Endothelial cell of umbilical vein (primary cell): ENCODE results near the gene HDDC2. TPM values are rescaled to one million over a fixed set of nuclear protein-coding genes. Genes with fewer than 3 reads are reported as not detected.

Experiments used
- BruUV-seq: library from RNA; stranded (reverse); fragments of 400-500 nt; replicated peaks from 2 replicates; lab custom pipeline; 2021; lab: Mats Ljungman, UMichigan
- CTCF ChIA-PET: fragments of 300-600, 350-600 bp; sonication (Branson Sonifier 250); formaldehyde crosslinking; loops from one replicate; lab custom pipeline; 2021; ENCODE audit warnings: antibody characterized with exemption, inconsistent platforms; lab: Charles Lee
- POLR2A ChIA-PET: fragments of 300-600, 350-600 bp; sonication (Branson Sonifier 250); formaldehyde crosslinking; loops from one replicate; lab custom pipeline; 2021; ENCODE audit warnings: antibody characterized with exemption, inconsistent platforms; lab: Charles Lee
- DNase-seq: peaks from one replicate; pipeline ENCODE4 v3.0.0-alpha.2; 2011; ENCODE audit warnings: low read depth, low spot score
- FAIRE-seq: peaks from 2 replicates; lab custom pipeline; 2011; peaks lifted over from hg19 to GRCh38; lab: Jason Lieb, UNC
- H2AFZ ChIP-seq: 2 replicates; pipeline ENCODE4 v1.6.0; 2012; ENCODE audit warnings: low read depth, low read length, control low read depth, inconsistent platforms
- H3K27ac ChIP-seq: 2 replicates; pipeline ENCODE4 v1.5.1; 2011; ENCODE audit warnings: low read depth, mild to moderate bottlenecking, control low read depth, low read length, moderate library complexity; ENCODE audit not compliant: insufficient read depth
- H3K27me3 ChIP-seq, 2 experiments: 2 replicates each; pipeline versions ENCODE4 v1.6.0 to v1.6.1; 2011; ENCODE audit warnings: low read length in 2 of 2, mixed read lengths in 1 of 2; ENCODE audit not compliant: control insufficient read depth in 2 of 2, insufficient read depth in 2 of 2
- H3K36me3 ChIP-seq, 2 experiments: 2 replicates in 1 of 2; 3 replicates in 1 of 2; pipeline ENCODE4 v1.5.1; 2011; ENCODE audit warnings: low read length in 2 of 2, mild to moderate bottlenecking in 1 of 2, moderate library complexity in 1 of 2; ENCODE audit not compliant: control insufficient read depth in 2 of 2, insufficient read depth in 2 of 2; ENCODE audit errors: extremely low read depth in 1 of 2
- H3K4me1 ChIP-seq: 3 replicates; pipeline ENCODE4 v1.5.1; 2011; ENCODE audit warnings: mild to moderate bottlenecking, low read length; ENCODE audit not compliant: control insufficient read depth, insufficient read depth; ENCODE audit errors: extremely low read depth
- H3K4me2 ChIP-seq: 2 replicates; pipeline ENCODE4 v1.6.1; 2011; ENCODE audit warnings: low read length, control low read depth, mixed read lengths; ENCODE audit not compliant: insufficient read depth
- H3K4me3 ChIP-seq, 3 experiments: fragments of 200-600 bp in 1 of 3; sonication (generic), shearing (Covaris generic) in 1 of 3; replicated peaks in 1 of 3; 2 replicates each; pipeline ENCODE4 v1.5.1; 2011 to 2016; ENCODE audit warnings: control low read depth in 3 of 3, low read length in 3 of 3, mild to moderate bottlenecking in 2 of 3, inconsistent platforms in 1 of 3, low read depth in 1 of 3, moderate library complexity in 1 of 3; ENCODE audit not compliant: insufficient read depth in 1 of 3
- H3K79me2 ChIP-seq: 2 replicates; pipeline ENCODE4 v1.6.0; 2012; ENCODE audit warnings: low read length, inconsistent platforms; ENCODE audit not compliant: control insufficient read depth, insufficient read depth
- H3K9ac ChIP-seq: replicated peaks from 2 replicates; pipeline ENCODE3; 2011; ENCODE audit warnings: low read length, control low read depth; ENCODE audit not compliant: insufficient read depth; ENCODE audit errors: extremely low read depth
- H3K9me1 ChIP-seq: replicated peaks from 3 replicates; pipeline ENCODE4 v1.6.0; 2011; ENCODE audit warnings: mild to moderate bottlenecking, low read length; ENCODE audit not compliant: control insufficient read depth, insufficient read depth; ENCODE audit errors: extremely low read depth
- H3K9me3 ChIP-seq: replicated peaks from 2 replicates; pipeline ENCODE4 v1.5.1; 2012; ENCODE audit warnings: low read length, inconsistent platforms; ENCODE audit not compliant: control insufficient read depth, insufficient read depth
- H4K20me1 ChIP-seq: replicated peaks from 2 replicates; pipeline ENCODE3; 2011; ENCODE audit warnings: mild to moderate bottlenecking, low read length; ENCODE audit not compliant: control insufficient read depth, insufficient read depth; ENCODE audit errors: extremely low read depth
- CTCF ChIP-seq, 2 donors: IDR thresholded peaks; 1 replicate in 1 of 2; 2 replicates in 1 of 2; pipeline ENCODE4 v1.5.1; 2011; ENCODE audit warnings: low read length in 2 of 2, mild to moderate bottlenecking in 2 of 2, moderate library complexity in 2 of 2, control low read depth in 1 of 2, inconsistent platforms in 1 of 2, low read depth in 1 of 2; ENCODE audit not compliant: insufficient read depth in 1 of 2; ENCODE audit errors: extremely low read depth in 1 of 2
- EZH2 ChIP-seq: IDR thresholded peaks from 2 replicates; pipeline ENCODE4 v1.6.1; 2012; ENCODE audit warnings: borderline replicate concordance, low read depth, mild to moderate bottlenecking, moderate library complexity, low read length, inconsistent platforms; ENCODE audit not compliant: severe bottlenecking
- FOS ChIP-seq: IDR thresholded peaks from 2 replicates; pipeline ENCODE4 v1.6.1; 2011; ENCODE audit warnings: mild to moderate bottlenecking, low read length, moderate library complexity, borderline replicate concordance; ENCODE audit not compliant: insufficient read depth
- GATA2 ChIP-seq: IDR thresholded peaks from 2 replicates; pipeline ENCODE4 v1.7.0; 2011; ENCODE audit warnings: low read depth, mild to moderate bottlenecking, moderate library complexity, mixed read lengths, low read length; ENCODE audit not compliant: insufficient read length, insufficient read depth
- JUN ChIP-seq: IDR thresholded peaks from 2 replicates; pipeline ENCODE4 v1.6.1; 2011; ENCODE audit warnings: borderline replicate concordance, low read depth; ENCODE audit not compliant: insufficient read length, insufficient read depth
- MAX ChIP-seq: IDR thresholded peaks from 2 replicates; pipeline ENCODE4 v1.6.1; 2011; ENCODE audit not compliant: insufficient read depth, insufficient read length
- MYC ChIP-seq: IDR thresholded peaks from one replicate; pipeline ENCODE4 v1.6.1; 2011; ENCODE audit warnings: mild to moderate bottlenecking, low read depth, low read length
- POLR2A ChIP-seq: IDR thresholded peaks from 2 replicates; pipeline ENCODE4 v1.6.1; 2012; ENCODE audit warnings: low read depth, mild to moderate bottlenecking, control low read depth, low read length
- POLR2AphosphoS5 ChIP-seq: IDR thresholded peaks from 2 replicates; pipeline ENCODE4 v1.6.1; 2012; ENCODE audit warnings: low read depth, mild to moderate bottlenecking, control low read depth, low read length, moderate library complexity; ENCODE audit not compliant: insufficient read depth
- dilution Hi-C: fragments of 300-500 bp; cut with MboI; formaldehyde crosslinking; loops from one replicate; pipeline ENCODE4 v1.15.0; 2019; ENCODE audit warnings: low sequenced_read_pairs; ENCODE audit not compliant: extremely low pct_ligation_motif_present
- intact Hi-C: fragments of 100-400 bp; cut with micrococcal nuclease; formaldehyde crosslinking; loops from one replicate; pipeline ENCODE4 v1.10.0; 2022
- polyA plus RNA-seq, 4 experiments: library from polyadenylated mRNA; depleted of rRNA in 3 of 4; stranded (reverse) in 3 of 4; unstranded in 1 of 4; fragments of >200 nt; gene quantifications; 2 replicates each; pipeline versions ENCODE4 v1.2.1 to v1.2.3, GENCODE V29; 2011 to 2012; ENCODE audit warnings: missing spikeins in 1 of 4
- total RNA-seq: library from RNA; stranded (reverse); gene quantifications from 2 replicates; pipeline ENCODE4 v1.2.3, GENCODE V29; 2021

Gene HDDC2
- total and polyA plus RNA-seq, 2 donors (not counting 3 experiments of a cell fraction or from before 2014, with no cell fraction given) = 12.6 to 13.6 TPM

GRCh38 chr6:125267806-125268523 is 33.8 kb downstream of the HDDC2 start:
- TF ChIP-seq POLR2AphosphoS5 (no peak), FOS (no peak)
- ChIA-PET POLR2A (no interaction called here), CTCF (no interaction called here)
- Histone ChIP-seq H2AFZ (no peak overlapping the region), H3K4me3 (no peak overlapping the region), H4K20me1 (no peaks in the 10 kb centered on the region), H3K36me3 (no peaks in the 10 kb centered on the region), H3K9me1 (no peaks in the 10 kb centered on the region), H3K9me3 (no peaks in the 10 kb centered on the region), H3K27me3 (no peaks in the 10 kb centered on the region), H3K79me2 (no peaks in the 10 kb centered on the region), H3K27ac (no peak overlapping the region), H3K9ac (no peak overlapping the region), H3K4me1 (no peaks in the 10 kb centered on the region), H3K4me2 (no peak overlapping the region)
- dilution Hi-C loops = no loop called here
- no TSS peak for BruUV-seq
- intact Hi-C loops = no loop called here
- peak; percentile 6 for DNase-seq
- FAIRE-seq = no peak

GRCh38 chr6:125264476-125264875 is 37.3 kb downstream of the HDDC2 start:
- dilution Hi-C loops = no loop called here
- no peaks in the 10 kb centered on the region for H3K9me1 ChIP-seq
- no peaks in the 10 kb centered on the region for H3K27me3 ChIP-seq
- H3K4me3 ChIP-seq = no peak overlapping the region
- no peaks in the 10 kb centered on the region for H3K79me2 ChIP-seq
- no peaks in the 10 kb centered on the region for H3K9me3 ChIP-seq
- POLR2A ChIA-PET = no interaction called here
- BruUV-seq = no TSS peak
- no peak overlapping the region for H3K9ac ChIP-seq
- intact Hi-C loops = no loop called here
- FAIRE-seq (no peak), DNase-seq (no peak)
- CTCF ChIA-PET = interaction anchor here (1.2 to 1.6 kb wide), 3 partner anchors 14 to 18 kb away, joined by 3 to 6 read pairs (median 3); no protein-coding TSS in a partner anchor
- H4K20me1 ChIP-seq = no peaks in the 10 kb centered on the region
- H3K27ac ChIP-seq = no peak overlapping the region
- H3K4me2 ChIP-seq = no peak overlapping the region
- no peaks in the 10 kb centered on the region for H3K36me3 ChIP-seq
- no peaks in the 10 kb centered on the region for H3K4me1 ChIP-seq
- TF ChIP-seq MAX = no peak
- no peak for TF ChIP-seq FOS
- TF ChIP-seq JUN = no peak
- TF ChIP-seq GATA2 = no peak
- no peak for TF ChIP-seq MYC
- TF ChIP-seq POLR2AphosphoS5 = no peak
- TF ChIP-seq POLR2A = no peak
- no peak for TF ChIP-seq EZH2
- TF ChIP-seq CTCF (IDR thresholded peaks at IDR 0.05; ENCODE audit: extremely low read depth in 1 of 2, insufficient read depth in 1 of 2, low read depth in 1 of 2, low read length in 2 of 2) = no peak
- no peak overlapping the region for H2AFZ ChIP-seq
